SK-N-SH (cell line): ENCODE data around the gene DCANP1. TPM values are rescaled to one million over a fixed set of nuclear protein-coding genes. Genes with fewer than 3 reads are reported as not detected.

ENCODE experiments used
- CTCF ChIA-PET: fragments of 300-600, 350-600 bp; formaldehyde crosslinking; extraction: SDS; loops from one replicate; lab custom pipeline; 2021; lab: Yijun Ruan, JAX
- POLR2A ChIA-PET: fragments of 350-600 bp; sonication (Branson Sonifier 250); formaldehyde crosslinking; extraction: SDS; loops from one replicate; lab custom pipeline; 2020; ENCODE audit warnings: antibody characterized with exemption, inconsistent platforms; lab: Yijun Ruan, JAX
- DNase-seq: peaks from one replicate; pipeline ENCODE4 v3.0.0; 2012
- H2AFZ ChIP-seq: fragments of 200-600 bp; sonication (generic); 2 replicates; pipeline ENCODE4 v1.8.1; 2016; ENCODE audit warnings: antibody characterized with exemption, mild to moderate bottlenecking, low read depth
- H3F3A ChIP-seq: fragments of 200-600 bp; sonication (generic); replicated peaks from 2 replicates; pipeline ENCODE3; 2016; ENCODE audit warnings: antibody characterized with exemption, mild to moderate bottlenecking; ENCODE audit not compliant: insufficient read depth
- H3K27ac ChIP-seq, 2 experiments: fragments of 200-500 bp in 1 of 2; fragments of 200-600 bp in 1 of 2; sonication (Bioruptor generic) in 1 of 2; sonication (generic), shearing (Covaris generic) in 1 of 2; 2 replicates each; pipeline versions ENCODE4 v1.5.1 to v1.6.1; 2014 to 2016; ENCODE audit warnings: low read depth in 2 of 2, inconsistent platforms in 1 of 2, low read length in 1 of 2, mild to moderate bottlenecking in 1 of 2, mixed read lengths in 1 of 2
- H3K27me3 ChIP-seq: fragments of 200-600 bp; sonication (generic), shearing (Covaris generic); 2 replicates; pipeline ENCODE4 v1.6.1; 2016; ENCODE audit warnings: mixed run types; ENCODE audit not compliant: insufficient read depth
- H3K36me3 ChIP-seq, 2 experiments: fragments of 200-500 bp in 1 of 2; fragments of 200-600 bp in 1 of 2; sonication (Bioruptor generic) in 1 of 2; sonication (generic) in 1 of 2; replicated peaks in 1 of 2; 2 replicates each; pipeline versions ENCODE3 to v1.5.1; 2014 to 2016; ENCODE audit warnings: low read length in 1 of 2, mild to moderate bottlenecking in 1 of 2; ENCODE audit not compliant: insufficient read depth in 2 of 2, control insufficient read depth in 1 of 2
- H3K4me1 ChIP-seq, 2 experiments: fragments of 200-500 bp in 1 of 2; fragments of 200-600 bp in 1 of 2; sonication (Bioruptor generic) in 1 of 2; sonication (generic), shearing (Covaris generic) in 1 of 2; 2 replicates each; pipeline versions ENCODE4 v1.5.1 to v1.6.1; 2014 to 2016; ENCODE audit warnings: low read depth in 1 of 2, low read length in 1 of 2, mixed run types in 1 of 2; ENCODE audit not compliant: insufficient read depth in 2 of 2, control insufficient read depth in 1 of 2
- H3K4me2 ChIP-seq: fragments of 200-600 bp; sonication (generic), shearing (Covaris generic); 2 replicates; pipeline ENCODE4 v1.6.1; 2017; ENCODE audit warnings: mixed run types
- H3K4me3 ChIP-seq, 2 experiments: fragments of 200-500 bp in 1 of 2; fragments of 200-600 bp in 1 of 2; sonication (Bioruptor generic) in 1 of 2; sonication (generic), shearing (Covaris generic) in 1 of 2; 2 replicates each; pipeline versions ENCODE4 v1.5.1 to v1.8.1; 2014 to 2016; ENCODE audit warnings: low read depth in 2 of 2, inconsistent platforms in 1 of 2, low read length in 1 of 2, mild to moderate bottlenecking in 1 of 2, mixed read lengths in 1 of 2, moderate library complexity in 1 of 2
- H3K79me2 ChIP-seq: fragments of 200-600 bp; sonication (generic); 2 replicates; pipeline ENCODE4 v1.8.1; 2017; ENCODE audit warnings: mild to moderate bottlenecking; ENCODE audit not compliant: insufficient read depth
- H3K9ac ChIP-seq: fragments of 200-600 bp; sonication (generic); 2 replicates; pipeline ENCODE4 v1.6.1; 2017; ENCODE audit warnings: mixed run types
- H3K9me2 ChIP-seq: fragments of 200-600 bp; sonication (generic); 2 replicates; pipeline ENCODE4 v1.6.1; 2017; ENCODE audit warnings: mixed run types
- H3K9me3 ChIP-seq: fragments of 200-600 bp; sonication (generic); 2 replicates; pipeline ENCODE4 v1.6.1; 2017; ENCODE audit warnings: mixed run types, mild to moderate bottlenecking, moderate library complexity
- H4K20me1 ChIP-seq: fragments of 200-600 bp; sonication (generic); 2 replicates; pipeline ENCODE4 v1.6.1; 2017; ENCODE audit warnings: mild to moderate bottlenecking, mixed run types; ENCODE audit not compliant: insufficient read depth
- FOXM1 ChIP-seq: IDR thresholded peaks from 2 replicates; pipeline ENCODE4 v1.4.0; 2012; ENCODE audit warnings: low read depth, mild to moderate bottlenecking
- MEF2A ChIP-seq: IDR thresholded peaks from 2 replicates; pipeline ENCODE4 v1.4.0; 2012; ENCODE audit warnings: low read depth, borderline replicate concordance
- NFIC ChIP-seq: IDR thresholded peaks from 2 replicates; pipeline ENCODE4 v1.4.0; 2012; ENCODE audit warnings: borderline replicate concordance
- POLR2AphosphoS5 ChIP-seq: IDR thresholded peaks from 2 replicates; pipeline ENCODE4 v1.6.1; 2012; ENCODE audit warnings: low read depth, low read length
- RFX5 ChIP-seq: IDR thresholded peaks from 2 replicates; pipeline ENCODE4 v1.6.1; 2012; ENCODE audit warnings: mild to moderate bottlenecking, improper control_type of control experiment, low read length
- TAF1 ChIP-seq: IDR thresholded peaks from 2 replicates; pipeline ENCODE4 v1.6.1; 2012; ENCODE audit warnings: low read depth, mild to moderate bottlenecking, low read length, moderate library complexity, borderline replicate concordance
- TCF12 ChIP-seq: IDR thresholded peaks from 2 replicates; pipeline ENCODE4 v1.4.0; 2012
- WGBS: methylation state at CpG from one replicate; pipeline ENCODE4 v1.1.6; 2017; ENCODE audit warnings: low lambda C conversion rate; 5-methylcytosine and 5-hydroxymethylcytosine counted together
- polyA plus RNA-seq, 3 experiments: library from polyadenylated mRNA; depleted of rRNA; stranded (reverse); fragments of >200 nt; gene quantifications; 2 replicates each; pipeline ENCODE4 v1.2.3, GENCODE V29; 2012
- TF ChIP-seq, protein P1 (sequence below): fragments of 150-350 bp; IDR thresholded peaks from 2 replicates; pipeline ENCODE4 v1.6.1; 2016; ENCODE audit warnings: mild to moderate bottlenecking, low read depth, low read length
- TF ChIP-seq, protein P2 (sequence below): fragments of 200-600 bp; sonication (generic); IDR thresholded peaks from 2 replicates; pipeline ENCODE4 v1.6.1; 2017; ENCODE audit warnings: antibody characterized with exemption, mild to moderate bottlenecking, moderate library complexity
- TF ChIP-seq, protein P3 (sequence below): IDR thresholded peaks from 2 replicates; pipeline ENCODE4 v1.4.0; 2012; ENCODE audit warnings: low read depth, borderline replicate concordance
- TF ChIP-seq, protein P4 (sequence below): IDR thresholded peaks from 2 replicates; pipeline ENCODE4 v1.4.0; 2012; ENCODE audit warnings: low read depth
- TF ChIP-seq, protein P5 (sequence below): IDR thresholded peaks from 2 replicates; pipeline ENCODE4; 2012

DCANP1 gene
- polyA plus RNA-seq, 1 of the 3 experiments (the other 2 are of a cell fraction), result not detected

DNA sequence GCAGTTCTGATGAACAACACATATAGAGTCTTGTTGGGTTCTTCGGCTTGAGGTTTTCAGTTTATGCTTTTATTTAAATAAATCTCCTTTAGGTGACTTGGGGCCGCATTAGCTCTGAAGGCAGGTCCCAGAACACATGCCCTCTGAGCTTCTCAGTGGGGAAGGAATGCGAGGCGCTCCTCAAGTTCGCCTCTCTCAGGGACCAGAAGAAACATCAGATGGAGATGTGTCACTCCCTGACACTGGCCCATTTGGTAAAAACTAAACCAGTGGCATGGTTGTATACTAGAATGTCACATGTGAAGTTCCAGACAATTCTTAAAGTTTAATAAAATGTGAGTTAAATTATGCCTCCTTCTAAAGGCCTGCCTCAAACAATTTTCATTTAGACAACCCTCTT, 50.1 kb downstream of the DCANP1 start:
- Histone ChIP-seq H3K4me2 (peak overlapping the region; percentile 97), H3K4me3 (peak overlapping the region in 1 of 2 experiments; percentile 90; a peak in 2 of 4 replicates), H3K4me1 (peaks cover 7 to 34% of the 10 kb centered on the region in 2 experiments), H3K9me3 (no peaks in the 10 kb centered on the region), H4K20me1 (peaks cover 58% of the 10 kb centered on the region), H3K27me3 (no peaks in the 10 kb centered on the region), H3K27ac (no peak overlapping the region), H3K36me3 (peaks cover 0 to 11% of the 10 kb centered on the region in 2 experiments), H2AFZ (no peak overlapping the region), H3F3A (no peaks in the 10 kb centered on the region), H3K79me2 (peaks cover 77% of the 10 kb centered on the region), H3K9ac (peak overlapping the region; percentile 98; the same call in 1 of the 2 replicates), H3K9me2 (no peaks in the 10 kb centered on the region)
- TF ChIP-seq TCF12 (no peak), POLR2AphosphoS5 (no peak), FOXM1 (no peak)
- TF ChIP-seq, protein P1, sequence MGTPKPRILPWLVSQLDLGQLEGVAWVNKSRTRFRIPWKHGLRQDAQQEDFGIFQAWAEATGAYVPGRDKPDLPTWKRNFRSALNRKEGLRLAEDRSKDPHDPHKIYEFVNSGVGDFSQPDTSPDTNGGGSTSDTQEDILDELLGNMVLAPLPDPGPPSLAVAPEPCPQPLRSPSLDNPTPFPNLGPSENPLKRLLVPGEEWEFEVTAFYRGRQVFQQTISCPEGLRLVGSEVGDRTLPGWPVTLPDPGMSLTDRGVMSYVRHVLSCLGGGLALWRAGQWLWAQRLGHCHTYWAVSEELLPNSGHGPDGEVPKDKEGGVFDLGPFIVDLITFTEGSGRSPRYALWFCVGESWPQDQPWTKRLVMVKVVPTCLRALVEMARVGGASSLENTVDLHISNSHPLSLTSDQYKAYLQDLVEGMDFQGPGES, result no peak
- TF ChIP-seq, protein P2, sequence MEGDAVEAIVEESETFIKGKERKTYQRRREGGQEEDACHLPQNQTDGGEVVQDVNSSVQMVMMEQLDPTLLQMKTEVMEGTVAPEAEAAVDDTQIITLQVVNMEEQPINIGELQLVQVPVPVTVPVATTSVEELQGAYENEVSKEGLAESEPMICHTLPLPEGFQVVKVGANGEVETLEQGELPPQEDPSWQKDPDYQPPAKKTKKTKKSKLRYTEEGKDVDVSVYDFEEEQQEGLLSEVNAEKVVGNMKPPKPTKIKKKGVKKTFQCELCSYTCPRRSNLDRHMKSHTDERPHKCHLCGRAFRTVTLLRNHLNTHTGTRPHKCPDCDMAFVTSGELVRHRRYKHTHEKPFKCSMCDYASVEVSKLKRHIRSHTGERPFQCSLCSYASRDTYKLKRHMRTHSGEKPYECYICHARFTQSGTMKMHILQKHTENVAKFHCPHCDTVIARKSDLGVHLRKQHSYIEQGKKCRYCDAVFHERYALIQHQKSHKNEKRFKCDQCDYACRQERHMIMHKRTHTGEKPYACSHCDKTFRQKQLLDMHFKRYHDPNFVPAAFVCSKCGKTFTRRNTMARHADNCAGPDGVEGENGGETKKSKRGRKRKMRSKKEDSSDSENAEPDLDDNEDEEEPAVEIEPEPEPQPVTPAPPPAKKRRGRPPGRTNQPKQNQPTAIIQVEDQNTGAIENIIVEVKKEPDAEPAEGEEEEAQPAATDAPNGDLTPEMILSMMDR, result no peak
- 89% methylated on average over 5 of the region's 5 CpGs for WGBS
- ChIA-PET CTCF (interaction anchor here (1.2 to 2.6 kb wide), 2 partner anchors 25 to 29 kb away, joined by 3 to 10 read pairs; no protein-coding TSS in a partner anchor), POLR2A (no interaction called here)
- no peak for DNase-seq

DNA sequence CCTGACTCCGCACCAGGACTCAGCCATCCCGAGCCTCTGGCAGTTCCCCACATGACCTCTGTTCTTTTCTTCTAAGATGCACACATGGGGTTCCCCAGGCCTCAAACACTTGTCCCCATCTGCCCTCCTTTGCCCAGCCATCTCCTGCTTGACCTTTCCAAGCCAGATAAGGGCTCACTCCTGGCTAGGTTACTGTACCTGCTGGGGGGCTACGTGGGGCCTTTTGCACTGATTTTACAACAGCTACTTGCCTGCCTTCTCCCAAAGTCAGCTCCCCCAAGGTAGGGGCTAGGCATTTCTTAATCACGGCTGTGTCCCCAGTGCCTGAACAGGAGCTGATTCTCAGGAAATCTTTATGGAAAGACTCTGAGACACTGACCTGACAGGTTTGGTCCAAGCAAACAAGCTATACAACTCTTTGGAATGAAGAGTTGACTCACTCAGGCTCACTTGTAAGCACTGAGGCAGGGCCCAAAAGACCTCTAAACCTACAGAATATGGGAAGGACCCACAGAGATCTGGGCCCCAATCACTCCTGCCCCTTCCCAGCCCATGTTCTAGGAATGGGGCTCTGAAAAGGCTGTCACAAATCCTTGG, 50.6 kb downstream of the DCANP1 start:
- no peaks in the 10 kb centered on the region for H3K9me2 ChIP-seq
- H3K79me2 ChIP-seq, result peaks cover 82% of the 10 kb centered on the region
- 0 out of 4 replicates have a peak overlapping the region, but pooled peaks of 1 of the 2 experiments have one; percentile 90 for H3K4me3 ChIP-seq
- H3F3A ChIP-seq, result no peaks in the 10 kb centered on the region
- no peaks in the 10 kb centered on the region for H3K9me3 ChIP-seq
- H4K20me1 ChIP-seq, result peaks cover 63% of the 10 kb centered on the region
- ChIA-PET CTCF (no interaction called here), POLR2A (no interaction called here)
- WGBS, result 97% methylated on average over 4 of the region's 4 CpGs
- peaks cover 12 to 39% of the 10 kb centered on the region in 2 experiments for H3K4me1 ChIP-seq
- DNase-seq, result no peak
- H3K9ac ChIP-seq, result no peak overlapping the region
- no peaks in the 10 kb centered on the region for H3K27me3 ChIP-seq
- H3K4me2 ChIP-seq, result no peak overlapping the region
- no peak overlapping the region for H3K27ac ChIP-seq
- TF ChIP-seq, protein P3, sequence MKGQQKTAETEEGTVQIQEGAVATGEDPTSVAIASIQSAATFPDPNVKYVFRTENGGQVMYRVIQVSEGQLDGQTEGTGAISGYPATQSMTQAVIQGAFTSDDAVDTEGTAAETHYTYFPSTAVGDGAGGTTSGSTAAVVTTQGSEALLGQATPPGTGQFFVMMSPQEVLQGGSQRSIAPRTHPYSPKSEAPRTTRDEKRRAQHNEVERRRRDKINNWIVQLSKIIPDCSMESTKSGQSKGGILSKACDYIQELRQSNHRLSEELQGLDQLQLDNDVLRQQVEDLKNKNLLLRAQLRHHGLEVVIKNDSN, result no peak
- TF ChIP-seq FOXM1, result no peak
- TF ChIP-seq MEF2A, result no peak
- TF ChIP-seq, protein P4, sequence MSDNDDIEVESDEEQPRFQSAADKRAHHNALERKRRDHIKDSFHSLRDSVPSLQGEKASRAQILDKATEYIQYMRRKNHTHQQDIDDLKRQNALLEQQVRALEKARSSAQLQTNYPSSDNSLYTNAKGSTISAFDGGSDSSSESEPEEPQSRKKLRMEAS, result no peak
- TF ChIP-seq RFX5, result no peak
- TF ChIP-seq, protein P5, sequence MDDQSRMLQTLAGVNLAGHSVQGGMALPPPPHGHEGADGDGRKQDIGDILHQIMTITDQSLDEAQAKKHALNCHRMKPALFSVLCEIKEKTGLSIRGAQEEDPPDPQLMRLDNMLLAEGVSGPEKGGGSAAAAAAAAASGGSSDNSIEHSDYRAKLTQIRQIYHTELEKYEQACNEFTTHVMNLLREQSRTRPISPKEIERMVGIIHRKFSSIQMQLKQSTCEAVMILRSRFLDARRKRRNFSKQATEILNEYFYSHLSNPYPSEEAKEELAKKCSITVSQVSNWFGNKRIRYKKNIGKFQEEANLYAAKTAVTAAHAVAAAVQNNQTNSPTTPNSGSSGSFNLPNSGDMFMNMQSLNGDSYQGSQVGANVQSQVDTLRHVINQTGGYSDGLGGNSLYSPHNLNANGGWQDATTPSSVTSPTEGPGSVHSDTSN, result no peak
- no peak for TF ChIP-seq TAF1
- TF ChIP-seq NFIC, result no peak
- peaks cover 0 to 11% of the 10 kb centered on the region in 2 experiments for H3K36me3 ChIP-seq
- no peak overlapping the region for H2AFZ ChIP-seq
